Activated CD8-positive, alpha-beta memory T cell treated with anti-CD3 and anti-CD28 coated beads, Interleukin-2, amount 10 ng/mL, durations not matched to agents 7 days and 5 days (primary cell): Measurements from ENCODE around the gene PITPNB. TPM values are rescaled to one million over a fixed set of nuclear protein-coding genes. Genes with fewer than 3 reads are reported as not detected.

Experiments
- ATAC-seq: fragments of 150-1000 bp; cut with Tn5 transposase; one replicate; pipeline ENCODE4 v1.10.0; 2021; ENCODE audit warnings: moderate library complexity
- CTCF ChIA-PET: fragments of 350-600 bp; sonication (Branson Sonifier 250); formaldehyde crosslinking; loops from one replicate; lab custom pipeline; 2021; ENCODE audit warnings: antibody characterized with exemption; lab: Charles Lee
- DNase-seq: peaks from one replicate; pipeline ENCODE4 v3.0.0-alpha.2; 2020
- H3K27ac Mint-ChIP-seq: one replicate; pipeline ENCODE4 v1.8.0; 2021; ENCODE audit warnings: mild to moderate bottlenecking, mixed read lengths
- H3K27me3 Mint-ChIP-seq: one replicate; pipeline ENCODE4 v1.8.0; 2021; ENCODE audit warnings: mixed read lengths
- H3K36me3 Mint-ChIP-seq: one replicate; pipeline ENCODE4 v1.8.0; 2021; ENCODE audit warnings: mild to moderate bottlenecking, mixed read lengths
- H3K4me1 Mint-ChIP-seq: one replicate; pipeline ENCODE4 v1.8.0; 2021; ENCODE audit warnings: mixed read lengths
- H3K4me3 Mint-ChIP-seq: one replicate; pipeline ENCODE4 v1.8.0; 2021; ENCODE audit warnings: mild to moderate bottlenecking, moderate library complexity, mixed read lengths
- H3K9me3 Mint-ChIP-seq: one replicate; pipeline ENCODE4 v1.8.0; 2022; ENCODE audit warnings: low read depth, mixed read lengths
- total RNA-seq, 2 experiments: library from RNA; stranded (reverse); gene quantifications; one replicate each; pipeline ENCODE4 v1.2.3, GENCODE V29; 2021

The PITPNB gene
- total RNA-seq, 2 experiments from 2014 or later, result 83.4 to 107 TPM

- no peaks in the 10 kb centered on the region for H3K9me3 Mint-ChIP-seq
- ATAC-seq, result no peak
- no peak overlapping the region for H3K4me3 Mint-ChIP-seq
- peaks cover 8% of the 10 kb centered on the region for H3K4me1 Mint-ChIP-seq
- no peak overlapping the region for H3K27ac Mint-ChIP-seq
- H3K27me3 Mint-ChIP-seq, result no peaks in the 10 kb centered on the region
- CTCF ChIA-PET, result no interaction called here
- H3K36me3 Mint-ChIP-seq, result peaks cover 48% of the 10 kb centered on the region
- DNase-seq, result no peak
Measured at GRCh38 chr22:27857443-27857842, 61.6 kb downstream of the PITPNB start.

- Mint-ChIP-seq H3K36me3 (peaks cover 50% of the 10 kb centered on the region), H3K9me3 (no peaks in the 10 kb centered on the region), H3K27ac (peak overlapping the region; percentile 29), H3K27me3 (no peaks in the 10 kb centered on the region), H3K4me1 (peaks cover 11% of the 10 kb centered on the region), H3K4me3 (no peak overlapping the region)
- ATAC-seq (no peak), DNase-seq (no peak)
- CTCF ChIA-PET, result no interaction called here
Measured at GRCh38 chr22:27856386-27856785, 62.7 kb downstream of the PITPNB start.

GRCh38 chr22:27853424-27853823, 65.6 kb downstream of the PITPNB start:
- CTCF ChIA-PET, result no interaction called here
- peaks cover 53% of the 10 kb centered on the region for H3K36me3 Mint-ChIP-seq
- ATAC-seq, result no peak

GRCh38 chr22:27851974-27852746, 66.9 kb downstream of the PITPNB start:
- H3K9me3 Mint-ChIP-seq, result no peaks in the 10 kb centered on the region
- H3K4me3 Mint-ChIP-seq, result no peak overlapping the region
- ATAC-seq (no peak), DNase-seq (no peak)
- H3K27me3 Mint-ChIP-seq, result no peaks in the 10 kb centered on the region
- peaks cover 42% of the 10 kb centered on the region for H3K36me3 Mint-ChIP-seq
- H3K27ac Mint-ChIP-seq, result no peak overlapping the region
- CTCF ChIA-PET, result no interaction called here
- H3K4me1 Mint-ChIP-seq, result peaks cover 16% of the 10 kb centered on the region

More at GRCh38 chr22:27853424-27853823, 65.6 kb downstream of the PITPNB start:
- Mint-ChIP-seq H3K9me3 (no peaks in the 10 kb centered on the region), H3K4me1 (peaks cover 16% of the 10 kb centered on the region), H3K27me3 (no peaks in the 10 kb centered on the region), H3K4me3 (no peak overlapping the region), H3K27ac (no peak overlapping the region)
- DNase-seq, result no peak

DNA sequence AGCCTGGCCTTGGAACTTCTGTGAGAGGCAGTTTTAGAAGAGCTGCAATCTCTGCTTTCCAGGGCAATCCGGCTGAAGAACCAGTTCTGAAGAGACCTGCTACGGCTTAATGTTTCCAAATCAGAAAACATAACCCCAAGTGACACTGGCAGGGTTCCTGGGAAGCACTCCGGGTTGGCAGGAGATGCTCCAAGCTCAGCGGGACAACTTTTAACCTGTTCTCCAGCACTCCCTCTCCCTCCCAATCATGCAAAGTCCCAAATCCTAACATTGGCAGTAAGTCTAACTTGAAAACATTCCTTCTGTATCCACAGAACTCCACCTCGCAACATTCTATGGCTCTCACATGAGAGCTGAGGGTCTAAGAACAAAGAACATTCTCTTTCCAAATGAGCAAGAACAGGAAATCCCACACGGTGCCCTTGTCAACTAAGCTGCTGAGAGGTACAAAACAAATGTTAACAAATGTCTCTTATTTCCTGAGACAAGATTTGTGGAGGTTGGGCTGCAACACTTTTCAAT, 69.0 kb downstream of the PITPNB start:
- ATAC-seq (no peak), DNase-seq (no peak)
- Mint-ChIP-seq H3K4me3 (no peak overlapping the region), H3K27ac (no peak overlapping the region), H3K27me3 (no peaks in the 10 kb centered on the region), H3K9me3 (no peaks in the 10 kb centered on the region), H3K4me1 (peaks cover 16% of the 10 kb centered on the region), H3K36me3 (peaks cover 34% of the 10 kb centered on the region)
- CTCF ChIA-PET, result interaction anchor here (2.1 kb wide), 1 partner anchor 14 kb away, joined by 4 read pairs; no protein-coding TSS in a partner anchor

DNA sequence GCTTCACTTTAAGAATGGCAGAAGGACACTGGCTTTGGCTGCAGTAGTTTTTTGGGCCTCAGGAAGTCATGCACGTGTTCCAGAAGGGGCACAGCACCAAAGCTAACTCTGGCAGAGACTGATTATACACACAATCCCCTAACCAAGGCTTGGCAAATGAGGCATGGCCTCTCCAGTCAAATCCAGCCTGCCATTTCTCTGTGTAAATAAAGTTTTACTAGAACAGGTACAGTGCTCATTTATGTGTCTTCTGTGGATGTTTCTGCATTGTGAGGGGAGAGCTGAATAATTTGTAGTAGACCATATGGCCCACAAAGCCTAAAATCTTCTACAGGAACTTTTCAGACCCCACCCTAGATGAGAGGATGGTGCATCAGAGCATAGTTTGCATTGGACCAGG, 71.1 kb downstream of the PITPNB start:
- Mint-ChIP-seq H3K27me3 (no peaks in the 10 kb centered on the region), H3K4me1 (peaks cover 7% of the 10 kb centered on the region), H3K9me3 (no peaks in the 10 kb centered on the region), H3K36me3 (peaks cover 22% of the 10 kb centered on the region), H3K4me3 (no peak overlapping the region), H3K27ac (no peak overlapping the region)
- CTCF ChIA-PET, result interaction anchor here (2.1 kb wide), 1 partner anchor 16 kb away, joined by 4 read pairs; no protein-coding TSS in a partner anchor
- no peak for DNase-seq
- ATAC-seq, result no peak

DNA sequence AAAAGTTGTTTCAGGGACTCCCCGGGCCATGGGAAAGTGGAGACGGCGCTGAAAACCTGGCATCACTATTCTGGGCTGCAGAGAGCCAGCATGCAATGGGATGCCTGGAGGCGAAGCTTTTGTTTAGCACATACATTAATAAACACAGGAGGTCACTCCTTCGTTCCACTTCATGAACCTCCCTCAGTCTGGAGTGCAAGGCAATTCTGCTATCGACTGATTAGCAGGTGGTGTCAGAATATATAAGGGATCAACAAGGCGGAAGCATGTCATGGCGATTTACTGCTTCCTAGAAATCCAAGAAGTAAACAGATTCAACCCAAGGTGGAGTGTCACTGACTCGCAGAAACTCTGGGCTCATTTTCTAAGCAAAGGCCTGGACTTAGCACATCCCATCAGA, 72.1 kb downstream of the PITPNB start:
- Mint-ChIP-seq H3K9me3 (no peaks in the 10 kb centered on the region), H3K27ac (no peak overlapping the region), H3K36me3 (peaks cover 18% of the 10 kb centered on the region), H3K4me3 (no peak overlapping the region), H3K4me1 (peaks cover 7% of the 10 kb centered on the region), H3K27me3 (no peaks in the 10 kb centered on the region)
- no peak for ATAC-seq
- DNase-seq, result no peak
- CTCF ChIA-PET, result interaction anchor here (0.6 kb wide), 1 partner anchor 17 kb away, joined by 3 read pairs; no protein-coding TSS in a partner anchor

DNA sequence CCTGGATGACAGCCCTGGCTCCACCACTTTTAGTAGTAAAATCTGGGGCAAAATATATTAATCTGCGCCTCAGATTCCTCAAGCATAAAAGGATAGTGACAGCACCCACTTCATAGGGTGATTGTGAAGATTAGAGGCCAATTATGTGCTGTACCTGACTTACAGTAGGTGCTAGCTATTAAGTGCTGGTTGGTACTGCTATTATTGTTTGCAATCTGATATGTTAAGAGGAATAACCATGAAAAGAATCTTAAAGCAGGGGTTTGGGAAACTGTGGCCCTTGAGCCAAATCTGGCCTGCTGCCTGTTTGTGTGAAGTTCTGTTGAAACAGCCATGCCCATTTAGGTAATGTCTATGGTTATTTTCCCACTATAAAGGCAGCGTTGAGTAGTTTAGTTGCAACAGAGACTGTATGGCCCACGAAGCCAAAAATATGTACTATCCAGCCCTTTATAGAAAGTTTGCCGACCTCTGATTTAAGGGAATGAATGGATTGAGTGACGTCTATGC, 72.8 kb downstream of the PITPNB start:
- Mint-ChIP-seq H3K4me1 (peaks cover 5% of the 10 kb centered on the region), H3K27ac (no peak overlapping the region), H3K9me3 (no peaks in the 10 kb centered on the region), H3K36me3 (peaks cover 14% of the 10 kb centered on the region), H3K4me3 (no peak overlapping the region), H3K27me3 (no peaks in the 10 kb centered on the region)
- no peak for DNase-seq
- no peak for ATAC-seq
- CTCF ChIA-PET, result no interaction called here

DNA sequence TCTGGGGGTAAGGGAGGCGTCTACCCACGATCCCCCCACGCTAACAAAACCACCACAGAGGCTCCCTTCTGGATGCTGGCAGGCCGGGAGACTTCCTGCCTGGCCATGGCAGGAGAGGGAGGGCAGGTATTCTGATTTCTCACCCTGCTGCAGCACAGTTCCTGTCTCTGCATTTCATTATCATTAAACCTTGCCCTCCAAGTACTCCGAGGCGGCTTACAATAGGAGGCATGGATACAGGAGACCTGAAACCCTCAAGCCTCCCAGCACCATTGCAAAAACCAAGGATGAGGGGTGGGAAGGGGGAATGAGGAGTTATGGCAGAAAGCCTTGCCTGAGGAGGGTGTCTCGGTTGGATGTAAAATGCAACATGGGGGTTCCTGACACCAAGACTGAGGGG, 73.4 kb downstream of the PITPNB start:
- Mint-ChIP-seq H3K9me3 (no peaks in the 10 kb centered on the region), H3K4me1 (peaks cover 3% of the 10 kb centered on the region), H3K36me3 (peaks cover 12% of the 10 kb centered on the region), H3K4me3 (no peak overlapping the region), H3K27ac (no peak overlapping the region), H3K27me3 (no peaks in the 10 kb centered on the region)
- DNase-seq (no peak), ATAC-seq (no peak)
- CTCF ChIA-PET, result no interaction called here

DNA sequence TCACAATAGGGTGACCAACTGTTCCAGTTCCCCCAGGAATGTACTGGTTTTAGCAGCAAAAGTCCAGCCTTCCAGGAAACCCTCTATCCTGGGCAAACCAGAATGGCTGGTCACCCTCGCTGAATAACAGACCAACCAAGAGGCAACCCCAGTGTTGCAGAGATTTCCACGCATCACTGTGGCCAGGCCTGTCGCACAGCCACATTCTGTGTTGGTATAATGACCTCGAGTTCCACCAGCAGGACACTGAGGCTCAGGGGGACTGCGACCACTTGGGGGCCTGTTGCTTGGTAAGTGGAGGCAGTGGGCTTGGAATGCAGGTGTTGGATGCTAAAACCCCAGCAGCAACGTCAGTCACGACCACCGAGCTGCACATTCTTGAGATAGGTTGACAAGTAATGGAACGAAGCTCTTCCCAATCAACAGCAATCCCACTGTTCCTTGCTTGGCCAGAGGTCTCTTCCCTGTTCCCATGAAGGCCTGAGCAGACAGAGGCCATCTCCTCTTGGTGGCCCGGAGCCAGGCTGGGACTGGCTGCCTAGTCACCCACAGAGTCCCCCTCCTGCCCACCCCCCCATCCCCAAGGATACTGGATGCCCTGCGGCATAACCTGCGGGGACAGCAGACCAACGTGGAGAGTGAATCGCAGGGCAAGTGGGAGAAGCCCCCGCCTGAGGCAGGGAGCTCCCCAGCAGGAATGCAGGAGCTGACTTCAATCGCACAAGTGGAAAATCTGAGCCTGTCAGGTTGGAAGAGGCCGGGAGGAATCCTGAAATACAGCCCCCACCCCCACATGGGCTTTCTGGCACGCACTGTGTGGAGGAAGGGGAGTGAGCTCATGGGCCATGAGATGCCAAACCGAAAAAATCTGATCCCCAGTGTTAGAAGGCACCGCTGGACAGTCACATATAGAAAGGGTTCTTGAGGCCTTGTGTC, 74.1 kb downstream of the PITPNB start:
- Mint-ChIP-seq H3K9me3 (no peaks in the 10 kb centered on the region), H3K36me3 (peaks cover 8% of the 10 kb centered on the region), H3K4me1 (no peaks in the 10 kb centered on the region), H3K4me3 (no peak overlapping the region), H3K27me3 (no peaks in the 10 kb centered on the region), H3K27ac (no peak overlapping the region)
- no peak for ATAC-seq
- CTCF ChIA-PET, result no interaction called here
- peak; percentile 22 for DNase-seq

DNA sequence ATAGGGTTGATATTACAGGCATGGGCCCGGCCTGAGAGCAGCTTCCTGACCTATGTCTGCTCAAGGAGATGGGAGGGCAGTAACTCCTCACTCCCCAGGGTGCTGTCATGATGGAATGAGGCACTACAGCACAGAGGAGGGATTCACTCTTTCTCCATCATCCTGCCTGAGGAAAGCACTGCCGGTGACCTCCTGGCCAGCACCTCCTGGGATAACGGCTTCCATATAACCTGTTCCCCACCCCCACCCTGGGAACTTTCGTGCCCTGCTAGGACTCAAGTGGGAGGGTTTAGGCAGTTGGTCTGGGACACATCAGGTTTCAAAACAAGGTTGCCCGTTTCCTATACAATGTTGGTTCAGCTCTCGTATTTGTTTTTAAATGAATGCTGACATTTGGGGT, 74.8 kb downstream of the PITPNB start:
- no peaks in the 10 kb centered on the region for H3K4me1 Mint-ChIP-seq
- H3K27me3 Mint-ChIP-seq, result no peaks in the 10 kb centered on the region
- peak; percentile 23 for DNase-seq
- CTCF ChIA-PET, result no interaction called here
- no peak overlapping the region for H3K27ac Mint-ChIP-seq
- no peak overlapping the region for H3K4me3 Mint-ChIP-seq
- no peaks in the 10 kb centered on the region for H3K9me3 Mint-ChIP-seq
- peaks cover 4% of the 10 kb centered on the region for H3K36me3 Mint-ChIP-seq
- no peak for ATAC-seq

- ATAC-seq, result no peak
- H3K4me3 Mint-ChIP-seq, result no peak overlapping the region
- H3K27me3 Mint-ChIP-seq, result no peaks in the 10 kb centered on the region
- CTCF ChIA-PET, result no interaction called here
- peak; percentile 9 for DNase-seq
- H3K27ac Mint-ChIP-seq, result no peak overlapping the region
- H3K4me1 Mint-ChIP-seq, result no peaks in the 10 kb centered on the region
- H3K9me3 Mint-ChIP-seq, result no peaks in the 10 kb centered on the region
- peaks cover 2% of the 10 kb centered on the region for H3K36me3 Mint-ChIP-seq
Measured at GRCh38 chr22:27843441-27843840, 75.6 kb downstream of the PITPNB start.

DNA sequence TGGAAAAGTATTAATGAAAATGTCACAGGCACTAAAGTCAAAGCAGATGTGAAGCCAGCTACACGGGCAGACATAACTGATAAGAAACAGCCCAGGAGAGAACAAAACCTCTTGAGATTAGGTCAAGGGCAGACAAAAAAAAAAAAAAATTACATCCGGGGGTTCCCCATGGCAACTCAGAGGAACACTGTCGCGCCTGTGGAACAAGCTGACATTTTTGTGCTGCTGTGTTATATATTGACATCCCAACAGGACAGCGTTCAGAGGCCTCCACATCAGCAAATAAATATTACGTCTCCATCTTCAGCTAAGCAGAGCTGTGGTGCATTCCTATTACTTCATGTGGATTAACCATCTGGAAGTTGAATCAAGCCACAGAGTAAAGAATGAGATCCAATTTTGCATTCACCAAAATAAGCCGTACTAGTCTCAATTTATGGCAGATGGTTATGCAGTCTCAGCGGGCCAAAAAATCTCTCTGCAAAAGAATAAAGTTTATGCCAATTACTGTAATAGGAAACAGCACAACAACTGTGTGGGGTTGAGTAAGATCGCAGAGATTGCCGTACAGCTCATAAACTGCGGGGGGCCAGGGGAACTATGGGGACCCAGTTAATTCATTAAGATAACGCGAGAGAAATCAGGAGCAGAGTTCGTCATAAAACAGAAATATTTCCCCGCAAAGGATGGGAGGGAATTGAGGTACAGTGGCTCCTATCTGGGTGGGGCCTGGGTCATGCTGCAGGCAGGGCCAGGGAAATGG, 76.2 kb downstream of the PITPNB start:
- no peak overlapping the region for H3K27ac Mint-ChIP-seq
- peaks cover 2% of the 10 kb centered on the region for H3K36me3 Mint-ChIP-seq
- no peaks in the 10 kb centered on the region for H3K9me3 Mint-ChIP-seq

More for the DNA sequence above, 76.2 kb downstream of the PITPNB start:
- no peaks in the 10 kb centered on the region for H3K4me1 Mint-ChIP-seq
- H3K4me3 Mint-ChIP-seq, result no peak overlapping the region
- CTCF ChIA-PET, result no interaction called here
- DNase-seq (peak; percentile 18), ATAC-seq (no peak)
- no peaks in the 10 kb centered on the region for H3K27me3 Mint-ChIP-seq
